NCI-H2196 treated with DMSO at 0.1 percent for 48 hours (cell line): ENCODE data around the gene CHD3.
A peak's percentile ranks its signal among the peaks of the same experiment; 100 is the strongest.
"Not testable (repeated sequence)": the region's sequence is repeated elsewhere in the genome, so short reads cannot be mapped to it uniquely, and the experiment has no call there.

Experiments used
- DNase-seq: peaks from one replicate; lab custom pipeline; 2025; ENCODE audit not compliant: unreplicated experiment; lab: John Stamatoyannopoulos, UW

The CHD3 gene

GRCh38 chr17:7849751-7850504 is 38.7 kb upstream of the CHD3 start:
- DNase-seq, result no peak

- no peak for DNase-seq
Observed at GRCh38 chr17:7850701-7851437, 37.7 kb upstream of the CHD3 start.

GRCh38 chr17:7851438-7852261 is 36.9 kb upstream of the CHD3 start:
- DNase-seq, result peak; percentile 60

- no peak for DNase-seq
Observed at GRCh38 chr17:7852262-7852670, 36.3 kb upstream of the CHD3 start.

GRCh38 chr17:7852919-7853690 is 35.5 kb upstream of the CHD3 start:
- no peak for DNase-seq

- DNase-seq, result no peak
Observed at GRCh38 chr17:7853691-7854038, 34.9 kb upstream of the CHD3 start.

GRCh38 chr17:7854078-7854777 is 34.4 kb upstream of the CHD3 start:
- no peak for DNase-seq

GRCh38 chr17:7854851-7855659 is 33.5 kb upstream of the CHD3 start, which contains the start of gene TMEM88:
TSS of gene TMEM88 (plus strand) at chr17:7855066. CDS start at chr17:7855075, 9 bp downstream.
- DNase-seq, result no peak

GRCh38 chr17:7855660-7856010 is 33.0 kb upstream of the CHD3 start:
- no peak for DNase-seq

- DNase-seq, result no peak
Observed at GRCh38 chr17:7856011-7856810, 32.4 kb upstream of the CHD3 start.

- DNase-seq, result peak; percentile 92
Observed at GRCh38 chr17:7856811-7857712, 31.5 kb upstream of the CHD3 start, which contains the start of gene NAA38. TSS of gene NAA38 (minus strand) at chr17:7857559. CDS start at chr17:7857463, 96 bp downstream.

GRCh38 chr17:7857713-7858521 is 30.7 kb upstream of the CHD3 start, which contains the start of gene CYB5D1:
TSS of gene CYB5D1 (plus strand) at chr17:7858003. CDS start at chr17:7858135, 132 bp downstream.
- DNase-seq, result peak; percentile 69

- no peak for DNase-seq
Observed at GRCh38 chr17:7858522-7858810, 30.1 kb upstream of the CHD3 start.

GRCh38 chr17:7859028-7859427 is 29.6 kb upstream of the CHD3 start:
- DNase-seq, result no peak

GRCh38 chr17:7862692-7863437 is 25.7 kb upstream of the CHD3 start:
- no peak for DNase-seq

GRCh38 chr17:7864384-7864783 is 24.2 kb upstream of the CHD3 start:
- DNase-seq, result not testable (repeated sequence)
